Kidney (tissue), 14 donors: ENCODE data around the gene KCNN3. TPM values are rescaled to one million over a fixed set of nuclear protein-coding genes. Genes with fewer than 3 reads are reported as not detected.

Experiments used
- DNase-seq, 5 donors: peaks; one replicate each; pipeline ENCODE4 v3.0.0-alpha.2; 2013 to 2020
- FAIRE-seq: peaks from 2 replicates; lab custom pipeline; 2012; peaks lifted over from hg19 to GRCh38; lab: Jason Lieb, UNC
- H3K27ac ChIP-seq, 2 donors: one replicate each; pipeline ENCODE4 v1.7.0; 2013; ENCODE audit warnings: low read depth in 2 of 2, low read length in 2 of 2, inconsistent platforms in 1 of 2
- H3K27me3 ChIP-seq: one replicate; pipeline ENCODE4 v1.7.1; 2013; ENCODE audit warnings: low read length, inconsistent platforms; ENCODE audit not compliant: control insufficient read depth, insufficient read depth
- H3K36me3 ChIP-seq, 3 donors: one replicate each; pipeline versions ENCODE4 v1.7.0 to v1.7.1; 2013; ENCODE audit warnings: low read length in 3 of 3, control low read depth in 1 of 3, inconsistent platforms in 1 of 3; ENCODE audit not compliant: insufficient read depth in 3 of 3, control insufficient read depth in 2 of 3
- H3K4me1 ChIP-seq, 3 donors: one replicate each; pipeline versions ENCODE4 v1.7.0 to v1.7.1; 2013; ENCODE audit warnings: low read length in 3 of 3, inconsistent platforms in 1 of 3, low read depth in 1 of 3; ENCODE audit not compliant: control insufficient read depth in 2 of 3, insufficient read depth in 2 of 3
- H3K4me3 ChIP-seq, 3 donors: one replicate each; pipeline versions ENCODE4 v1.7.0 to v1.8.1; 2013; ENCODE audit warnings: low read length in 3 of 3, control low read depth in 1 of 3, inconsistent platforms in 1 of 3
- H3K9ac ChIP-seq, 3 donors: one replicate each; pipeline versions ENCODE4 v1.7.0 to v1.7.1; 2013; ENCODE audit warnings: low read length in 3 of 3, control low read depth in 1 of 3, inconsistent platforms in 1 of 3
- H3K9me3 ChIP-seq, 3 donors: one replicate each; pipeline versions ENCODE4 v1.7.0 to v1.7.1; 2013; ENCODE audit warnings: low read length in 3 of 3, control low read depth in 1 of 3, inconsistent platforms in 1 of 3; ENCODE audit not compliant: control insufficient read depth in 2 of 3, insufficient read depth in 1 of 3
- CTCF ChIP-seq: IDR thresholded peaks from 3 replicates; pipeline ENCODE4 v1.5.1; 2012; ENCODE audit warnings: mild to moderate bottlenecking, moderate library complexity, borderline replicate concordance; ENCODE audit not compliant: insufficient read depth; ENCODE audit errors: extremely low read depth
- intact Hi-C: fragments of 100-400 bp; cut with DNase I; formaldehyde crosslinking; loops from one replicate; pipeline ENCODE4 v1.11.1; 2022
- polyA plus RNA-seq: library from polyadenylated mRNA; stranded (reverse); fragments of 350-450 nt; fragmentation: Illumina TruSeq; extraction: RNeasy Lipid Tissue Mini Kit (QIAGEN cat#74804); gene quantifications from one replicate; pipeline ENCODE4 v1.2.3, GENCODE V29; 2014; ENCODE audit warnings: low read depth, low replicate concordance; ENCODE audit not compliant: insufficient read depth
- total RNA-seq: library from RNA; stranded (reverse); fragmentation: NEBNext Ultra II Directional; extraction: Animal tissue kit (Norgen Biotek cat#: 25700); gene quantifications from one replicate; pipeline ENCODE4 v1.2.1, GENCODE V29; 2021
- donor health status: control.
- donor health status: control.
- donor health status: control.
- donor health status: control.
- donor health status: control.
- donor health status: DM: yes; HTN: yes; CAD: no.
- donor health status: Normal renal cell carcinoma (clear cell type).

The KCNN3 gene
- total and polyA plus RNA-seq, 2 donors from 2014 or later, result 2.6 to 5.6 TPM

- no peak for FAIRE-seq
- TF ChIP-seq CTCF, result no peak
- H3K36me3 ChIP-seq, result peaks cover 0 to 5% (median 0%) of the 10 kb centered on the region in 3 donors
- H3K27me3 ChIP-seq, result no peaks in the 10 kb centered on the region
- H3K9ac ChIP-seq, result no peak overlapping the region
- H3K4me3 ChIP-seq, result no peak overlapping the region
- intact Hi-C loops, result no loop called here
- no peak for DNase-seq
- peaks cover 0 to 6% (median 2%) of the 10 kb centered on the region in 3 donors for H3K4me1 ChIP-seq
- no peak overlapping the region for H3K27ac ChIP-seq
- H3K9me3 ChIP-seq, result peaks cover 0 to 3% (median 0%) of the 10 kb centered on the region in 3 donors
Observed at GRCh38 chr1:154711416-154711815, 158.7 kb downstream of the KCNN3 start.

GRCh38 chr1:154710106-154710505 lies 160.0 kb downstream of the KCNN3 start:
- no peak overlapping the region for H3K4me3 ChIP-seq
- no peak overlapping the region for H3K27ac ChIP-seq
- TF ChIP-seq CTCF, result no peak
- FAIRE-seq, result no peak
- H3K27me3 ChIP-seq, result no peaks in the 10 kb centered on the region
- H3K9me3 ChIP-seq, result peaks cover 0 to 3% (median 0%) of the 10 kb centered on the region in 3 donors
- peaks cover 0 to 5% (median 0%) of the 10 kb centered on the region in 3 donors for H3K36me3 ChIP-seq
- DNase-seq, result no peak
- H3K9ac ChIP-seq, result no peak overlapping the region
- H3K4me1 ChIP-seq, result peaks cover 0 to 4% (median 0%) of the 10 kb centered on the region in 3 donors
- intact Hi-C loops, result no loop called here

GRCh38 chr1:154707901-154708463 lies 162.1 kb downstream of the KCNN3 start:
- no peak overlapping the region for H3K27ac ChIP-seq
- no peak overlapping the region for H3K9ac ChIP-seq
- H3K36me3 ChIP-seq, result no peaks in the 10 kb centered on the region
- no peak for TF ChIP-seq CTCF
- DNase-seq, result no peak
- no peak overlapping the region for H3K4me3 ChIP-seq
- H3K9me3 ChIP-seq, result no peaks in the 10 kb centered on the region
- H3K4me1 ChIP-seq, result no peaks in the 10 kb centered on the region
- FAIRE-seq, result no peak
- intact Hi-C loops, result no loop called here
- no peaks in the 10 kb centered on the region for H3K27me3 ChIP-seq

- FAIRE-seq (no peak), DNase-seq (no peak)
- intact Hi-C loops, result no loop called here
- Histone ChIP-seq H3K36me3 (no peaks in the 10 kb centered on the region), H3K9me3 (no peaks in the 10 kb centered on the region), H3K27me3 (no peaks in the 10 kb centered on the region), H3K9ac (no peak overlapping the region), H3K27ac (no peak overlapping the region), H3K4me3 (no peak overlapping the region), H3K4me1 (no peaks in the 10 kb centered on the region)
- TF ChIP-seq CTCF, result no peak
Observed at GRCh38 chr1:154706851-154707250, 163.2 kb downstream of the KCNN3 start.
